Panc1 (cell line): ENCODE data around the gene CD6.

Experiments
- CTCF ChIP-seq: fragments of 450-650 bp; IDR thresholded peaks from 2 replicates; pipeline ENCODE4 v1.5.1; 2017; ENCODE audit warnings: mild to moderate bottlenecking
- REST ChIP-seq, 2 experiments: IDR thresholded peaks; 2 replicates each; pipeline ENCODE4 v1.6.1; 2011 to 2012; ENCODE audit warnings: low read depth in 2 of 2, control low read depth in 1 of 2, low read length in 1 of 2, mild to moderate bottlenecking in 1 of 2, moderate library complexity in 1 of 2; ENCODE audit not compliant: insufficient read depth in 1 of 2

- TF ChIP-seq CTCF = no peak
- no peak for TF ChIP-seq REST (IDR thresholded peaks at IDR 0.05; ENCODE audit: insufficient read depth in 1 of 2, low read depth in 2 of 2, low read length in 1 of 2)
These were observed 64.0 kb downstream of the CD6 start for GRCh38 chr11:61035526-61035835.
